Measurements from ENCODE around the gene ASIC4. TPM values are rescaled to one million over a fixed set of nuclear protein-coding genes. Genes with fewer than 3 reads are reported as not detected.

The ASIC4 gene
- total and polyA plus RNA-seq, 9 of the 15 experiments (the other 6 are each of a cell fraction or from before 2014, with no cell fraction given) = 0.07 to 19.2 (median 4.8) TPM

GRCh38 chr2:219542931-219543595 lies 28.8 kb downstream of the ASIC4 start (continued):
- TF ChIP-seq FUS (optimal IDR thresholded peaks at IDR 0.05; ENCODE audit: low read depth, low read length) (no peak), MED1 (CRISPR knock-in tag; IDR thresholded peaks at IDR 0.05; ENCODE audit: borderline replicate concordance) (no peak), ZFP36 (IDR thresholded peaks at IDR 0.05; ENCODE audit: low read depth, low read length, partially characterized antibody) (no peak), ZBTB40 (IDR thresholded peaks at IDR 0.05) (peak; percentile 78), ZBTB40 (CRISPR knock-in tag; IDR thresholded peaks at IDR 0.05) (no peak), PCBP2 (IDR thresholded peaks at IDR 0.05; ENCODE audit: low read depth, low read length, poor library complexity, severe bottlenecking) (no peak), SIRT6 (IDR thresholded peaks at IDR 0.05; ENCODE audit: low read depth, low read length) (no peak), CTCF (IDR thresholded peaks at IDR 0.05 in 2 of 3, conservative IDR thresholded peaks at IDR 0.05 in 1 of 3; ENCODE audit: insufficient read depth in 2 of 3, low read depth in 1 of 3, low read length in 3 of 3) (peak in 1 of 3 experiments; percentile 5; a peak in 1 of 6 replicates), ETV5 (CRISPR knock-in tag; IDR thresholded peaks at IDR 0.05; ENCODE audit: low read depth) (0 out of 2 replicates have a peak, but pooled peaks have one; percentile 63), ETV1 (tag; conservative IDR thresholded peaks at IDR 0.05; ENCODE audit: low read depth) (peak; percentile 68), ARHGAP35 (IDR thresholded peaks at IDR 0.05; ENCODE audit: partially characterized antibody) (no peak), CXXC5 (CRISPR knock-in tag; IDR thresholded peaks at IDR 0.05) (no peak), HOMEZ (CRISPR knock-in tag; IDR thresholded peaks at IDR 0.05) (no peak)

All from K562 (cell line).